HCT116 (cell line): ENCODE results near the gene FHOD3. TPM values are rescaled to one million over a fixed set of nuclear protein-coding genes. Genes with fewer than 3 reads are reported as not detected.

Experiments
- ATAC-seq: fragments of 200-7000 bp; cut with Tn5 transposase; 2 replicates; pipeline ENCODE4 v1.9.1; 2020; ENCODE audit warnings: mild to moderate bottlenecking, moderate library complexity
- BruUV-seq: library from RNA; stranded (reverse); fragments of 400-500 nt; replicated peaks from 2 replicates; lab custom pipeline; 2021; lab: Mats Ljungman, UMichigan
- CTCF ChIA-PET: fragments of 300-600 bp; sonication (Branson Sonifier 250); formaldehyde crosslinking; loops from one replicate; lab custom pipeline; 2021; ENCODE audit warnings: antibody characterized with exemption; lab: Charles Lee
- POLR2A ChIA-PET: fragments of 300-600, 350-600 bp; sonication (Branson Sonifier 250); formaldehyde crosslinking; loops from one replicate; lab custom pipeline; 2021; ENCODE audit warnings: antibody characterized with exemption; lab: Charles Lee
- RAD21 ChIA-PET, 2 experiments: fragments of 300-600 bp; sonication (Branson Sonifier 250); formaldehyde crosslinking; loops; one replicate each; lab custom pipeline; 2023; ENCODE audit warnings: low total read pairs in 2 of 2; ENCODE audit not compliant: uncharacterized antibody in 2 of 2, unreplicated experiment in 2 of 2, low non-redundant PET in 1 of 2; lab: Charles Lee
- DNase-seq: peaks from one replicate; pipeline ENCODE4 v3.0.0-alpha.2; 2010; ENCODE audit warnings: low read depth, low spot score
- H2AFZ ChIP-seq: fragments of 200-600 bp; shearing (Covaris generic), sonication (generic); 2 replicates; pipeline ENCODE4 v1.6.1; 2017; ENCODE audit warnings: low read depth, mixed run types, mixed read lengths, antibody characterized with exemption, low read length; ENCODE audit not compliant: poor library complexity, severe bottlenecking
- H3K27ac ChIP-seq: 2 replicates; pipeline ENCODE4 v1.5.1; 2012; ENCODE audit warnings: low read depth, low read length
- H3K27me3 ChIP-seq: fragments of 200-600 bp; sonication (generic); 2 replicates; pipeline ENCODE4 v1.6.1; 2016; ENCODE audit warnings: mixed run types, low read length, mixed read lengths; ENCODE audit not compliant: insufficient read depth
- H3K36me3 ChIP-seq, 2 experiments: fragments of 200-500 bp in 1 of 2; fragments of 200-600 bp in 1 of 2; sonication (Bioruptor generic) in 1 of 2; sonication (generic) in 1 of 2; 2 replicates each; pipeline versions ENCODE4 v1.5.1 to v1.6.1; 2014 to 2016; ENCODE audit warnings: low read length in 2 of 2, inconsistent platforms in 1 of 2, mixed read lengths in 1 of 2, mixed run types in 1 of 2; ENCODE audit not compliant: insufficient read depth in 2 of 2, control insufficient read depth in 1 of 2
- H3K4me1 ChIP-seq, 2 experiments: fragments of 200-600 bp in 1 of 2; sonication (generic) in 1 of 2; 2 replicates each; pipeline versions ENCODE4 v1.5.1 to v1.6.1; 2012 to 2017; ENCODE audit warnings: low read length in 2 of 2, inconsistent platforms in 1 of 2, mild to moderate bottlenecking in 1 of 2, mixed read lengths in 1 of 2, mixed run types in 1 of 2, moderate library complexity in 1 of 2; ENCODE audit not compliant: insufficient read depth in 2 of 2, control insufficient read depth in 1 of 2
- H3K4me2 ChIP-seq: fragments of 200-600 bp; sonication (generic); 2 replicates; pipeline ENCODE4 v1.6.1; 2017; ENCODE audit warnings: mixed run types, low read length, mixed read lengths
- H3K4me3 ChIP-seq, 2 experiments: fragments of 200-600 bp in 1 of 2; sonication (generic) in 1 of 2; replicated peaks in 1 of 2; 2 replicates each; pipeline ENCODE4 v1.5.1; 2011 to 2016; ENCODE audit warnings: low read length in 2 of 2, control low read depth in 1 of 2, low read depth in 1 of 2, mild to moderate bottlenecking in 1 of 2, mixed read lengths in 1 of 2, mixed run types in 1 of 2
- H3K79me2 ChIP-seq: fragments of 200-600 bp; sonication (generic); 2 replicates; pipeline ENCODE4 v1.6.1; 2017; ENCODE audit warnings: mild to moderate bottlenecking, mixed run types, low read length, moderate library complexity, mixed read lengths; ENCODE audit not compliant: insufficient read depth
- H3K9ac ChIP-seq: fragments of 200-600 bp; sonication (generic); 2 replicates; pipeline ENCODE4 v1.6.1; 2016; ENCODE audit warnings: low read length, mixed read lengths
- H3K9me2 ChIP-seq: fragments of 200-600 bp; sonication (generic), shearing (Covaris generic); 2 replicates; pipeline ENCODE4 v1.6.1; 2017; ENCODE audit warnings: mixed run types, mild to moderate bottlenecking, moderate library complexity; ENCODE audit not compliant: insufficient read depth
- H3K9me3 ChIP-seq, 2 experiments: fragments of 200-500 bp in 1 of 2; fragments of 200-600 bp in 1 of 2; sonication (Bioruptor generic) in 1 of 2; sonication (generic) in 1 of 2; 2 replicates each; pipeline ENCODE4 v1.6.1; 2014 to 2017; ENCODE audit warnings: low read length in 2 of 2, mixed read lengths in 2 of 2, inconsistent platforms in 1 of 2, low read depth in 1 of 2, mild to moderate bottlenecking in 1 of 2, mixed run types in 1 of 2, moderate library complexity in 1 of 2; ENCODE audit not compliant: control insufficient read depth in 1 of 2, insufficient read depth in 1 of 2
- H4K20me1 ChIP-seq: fragments of 200-600 bp; sonication (generic), shearing (Covaris generic); 2 replicates; pipeline ENCODE4 v1.6.1; 2017; ENCODE audit warnings: mixed run types, mild to moderate bottlenecking, moderate library complexity; ENCODE audit not compliant: insufficient read depth
- EZH2 ChIP-seq: fragments of 200-600 bp; sonication (generic); IDR thresholded peaks from 2 replicates; pipeline ENCODE4 v1.6.1; 2017; ENCODE audit warnings: antibody characterized with exemption, mixed run types
- RAD21 ChIP-seq: IDR thresholded peaks from 2 replicates; pipeline ENCODE4 v1.6.1; 2012; ENCODE audit warnings: low read depth, mild to moderate bottlenecking
- TCF7L2 ChIP-seq: IDR thresholded peaks from 2 replicates; pipeline ENCODE4 v1.7.0; 2011; ENCODE audit warnings: borderline replicate concordance, inconsistent platforms; ENCODE audit not compliant: insufficient read depth, insufficient read length; ENCODE audit errors: extremely low read depth
- ZFX ChIP-seq: fragments of 450-650 bp; IDR thresholded peaks from 2 replicates; pipeline ENCODE4 v1.6.1; 2017
- intact Hi-C: fragments of 100-400 bp; cut with micrococcal nuclease; formaldehyde crosslinking; loops from 2 replicates; pipeline ENCODE4 v1.10.0; 2022
- total RNA-seq: library from RNA; stranded (reverse); gene quantifications from one replicate; pipeline ENCODE4 v1.2.1, GENCODE V29; 2021; ENCODE audit not compliant: unreplicated experiment

Gene FHOD3
- total RNA-seq, 1 experiment from 2014 or later, result 4.0 TPM

GRCh38 chr18:36368889-36369288, 71.4 kb downstream of the FHOD3 start:
- ChIA-PET POLR2A (no interaction called here), CTCF (no interaction called here), RAD21 (no interaction called here)
- H3K27me3 ChIP-seq, result no peaks in the 10 kb centered on the region
- no peak overlapping the region for H3K27ac ChIP-seq
- intact Hi-C loops, result no loop called here
- no TSS peak for BruUV-seq
- H3K4me2 ChIP-seq, result no peak overlapping the region
- H3K79me2 ChIP-seq, result no peaks in the 10 kb centered on the region
- H3K36me3 ChIP-seq, result no peaks in the 10 kb centered on the region
- H3K9ac ChIP-seq, result no peak overlapping the region
- H3K9me3 ChIP-seq, result no peaks in the 10 kb centered on the region
- no peaks in the 10 kb centered on the region for H3K4me1 ChIP-seq
- H2AFZ ChIP-seq, result no peak overlapping the region
- no peaks in the 10 kb centered on the region for H4K20me1 ChIP-seq
- H3K9me2 ChIP-seq, result no peaks in the 10 kb centered on the region
- ATAC-seq, result no peak
- no peak overlapping the region for H3K4me3 ChIP-seq
- TF ChIP-seq ZFX (no peak), TCF7L2 (no peak)
- DNase-seq, result no peak

- H3K4me2 ChIP-seq, result no peak overlapping the region
- H3K9me2 ChIP-seq, result no peaks in the 10 kb centered on the region
- intact Hi-C loops, result no loop called here
- no peaks in the 10 kb centered on the region for H4K20me1 ChIP-seq
- H3K9me3 ChIP-seq, result no peaks in the 10 kb centered on the region
- H2AFZ ChIP-seq, result no peak overlapping the region
- H3K27ac ChIP-seq, result no peak overlapping the region
- no peak for TF ChIP-seq EZH2
- TF ChIP-seq RAD21, result peak; percentile 18; the same call in 1 of the 2 replicates
- POLR2A ChIA-PET, result no interaction called here
- no peak; the same call in 1 of the 2 replicates for ATAC-seq
- no peaks in the 10 kb centered on the region for H3K27me3 ChIP-seq
- RAD21 ChIA-PET, result no interaction called here
- H3K9ac ChIP-seq, result no peak overlapping the region
- H3K4me1 ChIP-seq, result no peaks in the 10 kb centered on the region
- CTCF ChIA-PET, result no interaction called here
- no peaks in the 10 kb centered on the region for H3K79me2 ChIP-seq
- BruUV-seq, result no TSS peak
- DNase-seq, result no peak
- no peaks in the 10 kb centered on the region for H3K36me3 ChIP-seq
- no peak overlapping the region for H3K4me3 ChIP-seq
Observed at GRCh38 chr18:36372903-36373311, 75.4 kb downstream of the FHOD3 start.
